ENCODE data around the gene SMAD9.

- TF ChIP-seq, protein P1, sequence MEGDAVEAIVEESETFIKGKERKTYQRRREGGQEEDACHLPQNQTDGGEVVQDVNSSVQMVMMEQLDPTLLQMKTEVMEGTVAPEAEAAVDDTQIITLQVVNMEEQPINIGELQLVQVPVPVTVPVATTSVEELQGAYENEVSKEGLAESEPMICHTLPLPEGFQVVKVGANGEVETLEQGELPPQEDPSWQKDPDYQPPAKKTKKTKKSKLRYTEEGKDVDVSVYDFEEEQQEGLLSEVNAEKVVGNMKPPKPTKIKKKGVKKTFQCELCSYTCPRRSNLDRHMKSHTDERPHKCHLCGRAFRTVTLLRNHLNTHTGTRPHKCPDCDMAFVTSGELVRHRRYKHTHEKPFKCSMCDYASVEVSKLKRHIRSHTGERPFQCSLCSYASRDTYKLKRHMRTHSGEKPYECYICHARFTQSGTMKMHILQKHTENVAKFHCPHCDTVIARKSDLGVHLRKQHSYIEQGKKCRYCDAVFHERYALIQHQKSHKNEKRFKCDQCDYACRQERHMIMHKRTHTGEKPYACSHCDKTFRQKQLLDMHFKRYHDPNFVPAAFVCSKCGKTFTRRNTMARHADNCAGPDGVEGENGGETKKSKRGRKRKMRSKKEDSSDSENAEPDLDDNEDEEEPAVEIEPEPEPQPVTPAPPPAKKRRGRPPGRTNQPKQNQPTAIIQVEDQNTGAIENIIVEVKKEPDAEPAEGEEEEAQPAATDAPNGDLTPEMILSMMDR (IDR thresholded peaks at IDR 0.05; ENCODE audit: insufficient read depth, low read length, poor library complexity, severe bottlenecking), result no peak
- TF ChIP-seq EZH2phosphoT487 (conservative IDR thresholded peaks at IDR 0.05; ENCODE audit: low read length), result no peak
These were observed 6.6 kb downstream of the SMAD9 start for GRCh38 chr13:36913463-36913862.

All from SU-DHL-6 (cell line).